SU-DHL-6 (cell line): ENCODE measurements around the gene SERPINB12.

ENCODE experiments used
- H2AFZ ChIP-seq: fragments of 200-600 bp; sonication (generic); 2 replicates; pipeline ENCODE4 v1.6.1; 2014; ENCODE audit warnings: low read depth, mild to moderate bottlenecking, moderate library complexity, mixed read lengths, antibody characterized with exemption, low read length; ENCODE audit not compliant: severe bottlenecking
- H3F3A ChIP-seq: fragments of 200-600 bp; shearing (Covaris generic); 2 replicates; pipeline ENCODE4 v1.6.0; 2016; ENCODE audit warnings: antibody characterized with exemption, mild to moderate bottlenecking; ENCODE audit not compliant: insufficient read depth
- H3K27ac ChIP-seq: fragments of 200-600 bp; sonication (generic); 2 replicates; pipeline ENCODE4 v1.5.1; 2016; ENCODE audit warnings: low read depth, mild to moderate bottlenecking, low read length, moderate library complexity, mixed read lengths
- H3K27me3 ChIP-seq: fragments of 200-600 bp; sonication (generic), shearing (Covaris generic); 2 replicates; pipeline ENCODE4 v1.6.0; 2014; ENCODE audit warnings: mild to moderate bottlenecking, low read length
- H3K36me3 ChIP-seq: fragments of 200-600 bp; sonication (generic); 2 replicates; pipeline ENCODE4 v1.6.1; 2014; ENCODE audit warnings: mild to moderate bottlenecking, low read length, mixed read lengths
- H3K4me2 ChIP-seq: fragments of 300-600, 200-600 bp; shearing (Covaris generic), sonication (generic); 2 replicates; pipeline ENCODE4 v1.6.0; 2014; ENCODE audit warnings: low read length, low read depth, mild to moderate bottlenecking; ENCODE audit not compliant: poor library complexity, severe bottlenecking
- H3K4me3 ChIP-seq: fragments of 200-600 bp; sonication (generic); 2 replicates; pipeline ENCODE4 v1.5.1; 2014; ENCODE audit warnings: antibody characterized with exemption, low read length, mild to moderate bottlenecking, mixed read lengths; ENCODE audit not compliant: insufficient read depth, poor library complexity, severe bottlenecking
- H3K79me2 ChIP-seq: fragments of 200-600 bp; sonication (generic); 2 replicates; pipeline ENCODE4 v1.6.1; 2014; ENCODE audit warnings: mild to moderate bottlenecking, low read length, moderate library complexity; ENCODE audit not compliant: insufficient read depth
- H3K9ac ChIP-seq: fragments of 200-600 bp; sonication (generic); 2 replicates; pipeline ENCODE4 v1.7.0; 2014; ENCODE audit warnings: mild to moderate bottlenecking, low read length
- H3K9me2 ChIP-seq: fragments of 200-600 bp; sonication (generic); replicated peaks from 2 replicates; pipeline ENCODE4 v1.6.1; 2014; ENCODE audit warnings: low read length; ENCODE audit not compliant: insufficient read depth
- H3K9me3 ChIP-seq: fragments of 200-600 bp; sonication (generic); 2 replicates; pipeline ENCODE4 v1.6.1; 2014; ENCODE audit warnings: low read length, mixed read lengths; ENCODE audit not compliant: insufficient read depth
- H4K20me1 ChIP-seq: fragments of 200-600 bp; sonication (generic); 2 replicates; pipeline ENCODE4 v1.6.1; 2014; ENCODE audit warnings: low read depth, mild to moderate bottlenecking, antibody characterized with exemption, low read length, moderate library complexity, mixed read lengths
- EZH2phosphoT487 ChIP-seq: fragments of 200-600 bp; sonication (generic), shearing (Covaris generic); conservative IDR thresholded peaks from 2 replicates; pipeline ENCODE4 v1.6.1; 2018; ENCODE audit warnings: mild to moderate bottlenecking, antibody characterized with exemption, low read length, moderate library complexity, mixed read lengths
- TF ChIP-seq, protein P1 (sequence below): fragments of 200-600 bp; sonication (generic); IDR thresholded peaks from one replicate; pipeline ENCODE4 v1.5.1; 2017; ENCODE audit warnings: antibody characterized with exemption, mild to moderate bottlenecking, low read length, moderate library complexity; ENCODE audit not compliant: insufficient read depth, poor library complexity, severe bottlenecking

The SERPINB12 gene

GRCh38 chr18:63617049-63617914 lies 75.1 kb downstream of the SERPINB12 start:
- no peak for TF ChIP-seq EZH2phosphoT487
- TF ChIP-seq, protein P1, sequence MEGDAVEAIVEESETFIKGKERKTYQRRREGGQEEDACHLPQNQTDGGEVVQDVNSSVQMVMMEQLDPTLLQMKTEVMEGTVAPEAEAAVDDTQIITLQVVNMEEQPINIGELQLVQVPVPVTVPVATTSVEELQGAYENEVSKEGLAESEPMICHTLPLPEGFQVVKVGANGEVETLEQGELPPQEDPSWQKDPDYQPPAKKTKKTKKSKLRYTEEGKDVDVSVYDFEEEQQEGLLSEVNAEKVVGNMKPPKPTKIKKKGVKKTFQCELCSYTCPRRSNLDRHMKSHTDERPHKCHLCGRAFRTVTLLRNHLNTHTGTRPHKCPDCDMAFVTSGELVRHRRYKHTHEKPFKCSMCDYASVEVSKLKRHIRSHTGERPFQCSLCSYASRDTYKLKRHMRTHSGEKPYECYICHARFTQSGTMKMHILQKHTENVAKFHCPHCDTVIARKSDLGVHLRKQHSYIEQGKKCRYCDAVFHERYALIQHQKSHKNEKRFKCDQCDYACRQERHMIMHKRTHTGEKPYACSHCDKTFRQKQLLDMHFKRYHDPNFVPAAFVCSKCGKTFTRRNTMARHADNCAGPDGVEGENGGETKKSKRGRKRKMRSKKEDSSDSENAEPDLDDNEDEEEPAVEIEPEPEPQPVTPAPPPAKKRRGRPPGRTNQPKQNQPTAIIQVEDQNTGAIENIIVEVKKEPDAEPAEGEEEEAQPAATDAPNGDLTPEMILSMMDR, result no peak
- H3K4me3 ChIP-seq, result no peak overlapping the region
- H3K4me2 ChIP-seq, result no peak overlapping the region
- no peaks in the 10 kb centered on the region for H4K20me1 ChIP-seq
- H3K9me3 ChIP-seq, result no peaks in the 10 kb centered on the region
- no peak overlapping the region for H3K27ac ChIP-seq
- no peaks in the 10 kb centered on the region for H3K79me2 ChIP-seq
- no peak overlapping the region for H3K9ac ChIP-seq
- no peaks in the 10 kb centered on the region for H3F3A ChIP-seq
- H3K9me2 ChIP-seq, result no peaks in the 10 kb centered on the region
- no peaks in the 10 kb centered on the region for H3K27me3 ChIP-seq
- H2AFZ ChIP-seq, result no peak overlapping the region
- no peaks in the 10 kb centered on the region for H3K36me3 ChIP-seq

DNA sequence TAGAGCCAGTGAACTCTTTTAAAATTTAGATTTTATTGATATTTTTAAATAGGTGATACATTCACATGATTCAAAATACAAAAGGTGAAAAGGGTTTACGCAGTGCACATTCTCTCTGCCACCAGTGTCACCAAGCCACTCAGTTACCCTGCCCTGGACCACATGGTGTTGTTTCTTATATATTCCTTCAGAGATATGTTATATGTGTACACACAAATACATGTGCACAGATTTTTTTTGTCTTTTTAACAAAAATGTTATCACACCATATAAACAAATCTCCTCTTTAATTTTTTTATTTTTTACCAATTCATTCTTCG lies 75.7 kb downstream of the SERPINB12 start:
- Histone ChIP-seq H3K4me3 (no peak overlapping the region), H3K27me3 (no peaks in the 10 kb centered on the region), H3K36me3 (no peaks in the 10 kb centered on the region), H3F3A (no peaks in the 10 kb centered on the region), H3K79me2 (no peaks in the 10 kb centered on the region), H3K9me2 (no peaks in the 10 kb centered on the region), H3K4me2 (no peak overlapping the region), H3K9me3 (no peaks in the 10 kb centered on the region), H3K9ac (no peak overlapping the region), H2AFZ (no peak overlapping the region), H3K27ac (no peak overlapping the region), H4K20me1 (no peaks in the 10 kb centered on the region)
- TF ChIP-seq, protein P1, result no peak
- TF ChIP-seq EZH2phosphoT487, result no peak
